ENCODE data around the gene DTNA. TPM values are rescaled to one million over a fixed set of nuclear protein-coding genes. Genes with fewer than 3 reads are reported as not detected.
"Not testable (repeated sequence)": the region's sequence is repeated elsewhere in the genome, so short reads cannot be mapped to it uniquely, and the experiment has no call there.

DTNA gene
- total RNA-seq, 2 donors from 2014 or later: 1.4 TPM; not detected in 1

DNA sequence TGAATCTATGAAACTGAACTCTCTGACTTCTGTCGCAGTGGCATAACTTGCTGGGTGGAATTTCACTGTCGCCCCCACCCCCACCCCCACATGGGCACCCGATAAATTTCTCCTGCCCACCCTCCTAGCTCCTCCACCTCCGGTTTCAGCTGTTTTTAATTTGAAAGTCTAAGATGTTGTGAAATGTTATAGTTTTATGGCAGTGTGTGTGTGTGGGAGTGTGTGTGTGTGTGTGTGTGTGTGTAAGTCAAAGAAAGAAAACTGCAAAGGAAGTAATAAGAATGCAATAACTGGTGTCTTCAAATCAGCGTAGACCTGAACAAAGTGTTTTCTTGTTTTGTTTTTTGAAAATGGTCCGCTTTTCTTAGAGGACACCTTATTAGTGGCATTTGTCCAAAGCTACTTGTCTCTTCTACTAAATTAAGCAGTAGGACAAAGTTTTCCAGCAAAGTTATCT is 388 bp downstream of the DTNA start:
- H3K36me3 Mint-ChIP-seq: no peaks in the 10 kb centered on the region
- H3K9me3 Mint-ChIP-seq: no peaks in the 10 kb centered on the region
- ATAC-seq: no peak
- no peak overlapping the region for H3K27ac Mint-ChIP-seq
- no peak for DNase-seq (ENCODE audit: low spot score in 2 of 2)

- no peak for DNase-seq (ENCODE audit: low spot score in 2 of 2)
- no peaks in the 10 kb centered on the region for H3K9me3 Mint-ChIP-seq
- no peaks in the 10 kb centered on the region for H3K36me3 Mint-ChIP-seq
- no peak overlapping the region for H3K27ac Mint-ChIP-seq
- ATAC-seq: no peak
Observed at GRCh38 chr18:34710934-34711333, 836 bp downstream of the DTNA start.

- not testable (repeated sequence) for H3K36me3 Mint-ChIP-seq; H3K9me3 Mint-ChIP-seq; H3K27ac Mint-ChIP-seq; ATAC-seq; DNase-seq (ENCODE audit: low spot score in 2 of 2)
Observed at GRCh38 chr18:34716111-34716510, 6.0 kb downstream of the DTNA start.

- Mint-ChIP-seq H3K36me3 (no peaks in the 10 kb centered on the region), H3K27ac (no peak overlapping the region), H3K9me3 (peaks cover 0 to 4% of the 10 kb centered on the region in 2 donors)
- no peak for ATAC-seq
- no peak for DNase-seq (ENCODE audit: low spot score in 2 of 2)
Observed at GRCh38 chr18:34718610-34719009, 8.5 kb downstream of the DTNA start.

GRCh38 chr18:34720220-34720619 is 10.1 kb downstream of the DTNA start:
- ATAC-seq: no peak
- DNase-seq (ENCODE audit: low spot score in 2 of 2): no peak
- peaks cover 0 to 4% of the 10 kb centered on the region in 2 donors for H3K9me3 Mint-ChIP-seq
- H3K27ac Mint-ChIP-seq: no peak overlapping the region
- no peaks in the 10 kb centered on the region for H3K36me3 Mint-ChIP-seq

- no peak for ATAC-seq
- Mint-ChIP-seq H3K36me3 (no peaks in the 10 kb centered on the region), H3K9me3 (no peaks in the 10 kb centered on the region), H3K27ac (no peak overlapping the region)
- DNase-seq (ENCODE audit: low spot score in 2 of 2): no peak
Observed at GRCh38 chr18:34723143-34723542, 13.0 kb downstream of the DTNA start.

DNA sequence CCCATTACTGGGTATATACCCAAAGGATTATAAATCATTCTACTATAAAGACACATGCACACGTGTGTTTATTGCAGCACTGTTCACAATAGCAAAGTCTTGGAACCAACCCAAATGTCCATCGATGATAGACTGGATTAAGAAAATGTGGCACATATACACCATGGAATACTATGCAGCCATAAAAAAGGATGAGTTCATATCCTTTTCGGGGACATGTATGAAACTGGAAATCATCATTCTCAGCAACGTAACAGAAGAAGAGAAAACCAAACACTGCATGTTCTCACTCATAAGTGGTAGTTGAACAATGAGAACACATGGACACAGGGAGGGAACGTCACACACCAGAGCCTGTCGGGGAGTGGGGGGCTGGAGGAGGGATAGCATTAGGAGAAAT is 15.6 kb downstream of the DTNA start:
- H3K36me3 Mint-ChIP-seq; DNase-seq (ENCODE audit: low spot score in 2 of 2); H3K27ac Mint-ChIP-seq; H3K9me3 Mint-ChIP-seq; ATAC-seq: not testable (repeated sequence)

- no peak for ATAC-seq
- no peaks in the 10 kb centered on the region for H3K9me3 Mint-ChIP-seq
- no peak overlapping the region for H3K27ac Mint-ChIP-seq
- H3K36me3 Mint-ChIP-seq: no peaks in the 10 kb centered on the region
- DNase-seq (ENCODE audit: low spot score in 2 of 2): no peak
Observed at GRCh38 chr18:34726286-34727004, 16.3 kb downstream of the DTNA start.

DNA sequence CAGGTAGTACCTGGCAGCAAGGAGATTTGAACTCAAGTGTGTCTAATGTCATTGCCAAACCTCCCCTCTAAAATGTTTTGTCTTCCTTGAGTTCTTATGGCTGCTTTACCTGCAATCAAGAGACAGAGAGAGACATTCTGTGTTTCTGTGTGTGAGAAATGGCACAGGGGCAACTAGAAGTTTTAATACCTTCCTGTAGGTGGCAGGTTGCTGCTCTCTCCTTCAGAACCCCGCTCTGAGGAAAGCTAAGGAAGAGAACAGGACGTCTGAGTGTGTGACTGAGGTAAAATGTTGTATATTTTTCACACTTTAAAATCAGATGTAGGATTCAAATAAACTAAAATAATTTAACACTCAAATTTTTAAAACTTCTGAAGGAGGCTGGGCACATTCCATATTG is 19.2 kb downstream of the DTNA start:
- peak in 1 of 2 donors; percentile 37 for ATAC-seq
- H3K36me3 Mint-ChIP-seq: no peaks in the 10 kb centered on the region

DNA sequence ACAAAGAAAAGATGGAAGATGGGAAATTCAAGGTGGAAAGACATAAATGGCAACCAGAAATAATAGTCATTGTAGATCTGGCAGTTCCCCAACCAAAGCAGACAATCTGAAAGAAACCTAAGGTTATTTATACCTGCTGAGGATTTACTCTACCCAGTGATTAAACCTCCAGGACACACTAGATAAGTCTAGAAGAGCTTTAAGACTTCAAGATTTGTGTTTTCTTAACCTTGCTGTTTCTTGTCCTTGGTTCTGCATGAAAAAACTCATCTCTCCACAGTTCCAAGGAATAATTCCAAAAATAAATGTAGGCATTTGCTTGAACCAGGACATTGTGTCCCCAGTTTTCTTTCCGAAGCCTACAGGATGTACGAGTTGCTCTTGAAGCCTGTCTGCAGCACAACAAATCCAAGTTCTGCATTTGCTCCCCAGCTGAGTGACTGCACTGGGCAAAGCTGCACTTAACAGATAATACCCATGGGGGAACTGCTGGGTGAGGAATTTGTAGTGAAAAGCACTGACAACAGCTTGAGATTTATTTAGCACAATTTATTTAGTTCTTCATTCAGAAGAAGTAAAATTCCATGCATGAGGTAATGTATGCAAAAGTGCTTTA is 19.8 kb downstream of the DTNA start:
- ATAC-seq: no peak
- DNase-seq (ENCODE audit: low spot score in 2 of 2): no peak
- Mint-ChIP-seq H3K36me3 (no peaks in the 10 kb centered on the region), H3K9me3 (no peaks in the 10 kb centered on the region), H3K27ac (no peak overlapping the region)

More for the DNA sequence above, 19.2 kb downstream of the DTNA start:
- no peak for DNase-seq (ENCODE audit: low spot score in 2 of 2)
- Mint-ChIP-seq H3K27ac (no peak overlapping the region), H3K9me3 (no peaks in the 10 kb centered on the region)

- Mint-ChIP-seq H3K27ac (no peak overlapping the region), H3K36me3 (no peaks in the 10 kb centered on the region), H3K9me3 (no peaks in the 10 kb centered on the region)
- no peak for DNase-seq (ENCODE audit: low spot score in 2 of 2)
- ATAC-seq: no peak
Observed at GRCh38 chr18:34730774-34731173, 20.7 kb downstream of the DTNA start.

GRCh38 chr18:34734056-34734455 is 24.0 kb downstream of the DTNA start:
- ATAC-seq: no peak
- Mint-ChIP-seq H3K27ac (no peak overlapping the region), H3K9me3 (no peaks in the 10 kb centered on the region), H3K36me3 (no peaks in the 10 kb centered on the region)
- no peak for DNase-seq (ENCODE audit: low spot score in 2 of 2)

DNA sequence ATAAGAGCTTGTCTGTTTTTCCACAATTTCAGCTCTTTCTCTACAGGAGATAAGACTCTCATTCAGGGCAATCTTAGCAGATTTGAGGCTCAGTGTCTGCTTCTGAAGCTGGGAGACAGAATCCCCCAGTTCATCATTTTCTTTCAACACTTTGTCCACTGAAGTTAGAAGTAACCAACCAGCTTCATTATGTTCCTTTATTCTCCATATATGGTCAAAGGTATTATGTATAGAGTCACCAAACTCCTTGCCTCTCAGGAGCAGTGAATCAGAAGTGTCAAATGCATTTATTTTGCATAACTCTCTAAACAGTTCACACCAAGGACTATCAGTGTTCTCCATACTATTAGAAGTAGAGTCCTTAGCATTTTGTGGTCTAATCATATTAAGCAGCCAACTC is 24.4 kb downstream of the DTNA start:
- H3K27ac Mint-ChIP-seq; H3K36me3 Mint-ChIP-seq; H3K9me3 Mint-ChIP-seq; ATAC-seq; DNase-seq (ENCODE audit: low spot score in 2 of 2): not testable (repeated sequence)

DNA sequence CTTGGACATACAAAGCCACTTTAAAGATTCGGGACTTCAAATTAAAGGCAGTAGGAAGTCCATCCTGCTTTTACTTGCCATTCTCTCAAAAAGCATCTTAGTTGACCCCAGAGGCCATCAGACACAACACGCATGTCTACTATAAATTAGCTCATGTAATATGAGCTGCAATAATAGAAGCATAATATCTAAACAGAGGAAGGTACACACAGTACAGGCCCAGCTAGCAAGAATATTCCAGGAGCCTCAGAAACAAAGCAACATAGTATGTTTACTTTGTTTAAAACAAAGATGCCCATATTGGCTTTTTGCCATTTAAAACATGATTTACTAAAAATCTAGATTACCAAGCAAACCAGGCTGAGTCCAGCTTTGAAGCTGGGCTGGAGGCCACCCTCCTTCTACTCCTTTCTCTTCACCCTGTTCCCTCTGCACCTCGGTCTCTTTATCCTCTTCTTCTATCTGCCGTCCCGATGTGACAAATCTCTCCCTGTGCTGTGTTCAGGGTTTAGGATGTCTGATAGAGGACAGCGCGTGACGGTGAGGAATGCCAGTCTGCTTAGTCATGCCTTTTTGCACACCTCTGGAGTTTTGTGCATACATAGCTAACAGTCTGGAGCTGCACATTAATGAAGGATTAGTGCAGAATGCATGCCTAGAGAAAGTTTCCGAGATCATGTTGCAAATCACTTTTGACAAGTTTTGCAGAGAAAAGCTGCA is 28.2 kb downstream of the DTNA start:
- no peak overlapping the region for H3K27ac Mint-ChIP-seq
- DNase-seq (ENCODE audit: low spot score in 2 of 2): no peak
- ATAC-seq: no peak
- H3K36me3 Mint-ChIP-seq: no peaks in the 10 kb centered on the region
- no peaks in the 10 kb centered on the region for H3K9me3 Mint-ChIP-seq

GRCh38 chr18:34740101-34740500 is 30.0 kb downstream of the DTNA start:
- no peak overlapping the region for H3K27ac Mint-ChIP-seq
- no peak for ATAC-seq
- no peaks in the 10 kb centered on the region for H3K36me3 Mint-ChIP-seq
- no peak for DNase-seq (ENCODE audit: low spot score in 2 of 2)
- no peaks in the 10 kb centered on the region for H3K9me3 Mint-ChIP-seq

DNA sequence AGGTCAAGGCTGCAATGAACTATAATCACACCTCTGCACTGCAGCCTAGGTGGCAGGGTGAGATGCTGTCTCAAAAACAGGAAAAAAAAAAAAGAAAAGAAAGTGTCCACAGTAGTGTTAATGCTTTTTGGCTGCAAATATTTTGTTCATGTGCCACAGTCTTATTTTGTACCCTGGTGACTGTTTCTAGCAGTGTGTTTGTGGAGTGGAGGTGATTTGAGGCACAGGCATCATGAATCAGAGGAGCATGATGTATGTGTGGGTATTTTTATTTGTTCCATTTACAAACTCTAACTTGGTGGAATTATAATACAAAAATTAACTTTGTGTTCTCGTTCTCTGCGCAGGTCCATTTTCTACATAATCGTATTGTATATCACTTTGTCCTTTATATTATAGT is 30.6 kb downstream of the DTNA start:
- no peaks in the 10 kb centered on the region for H3K36me3 Mint-ChIP-seq
- no peak overlapping the region for H3K27ac Mint-ChIP-seq
- no peak for ATAC-seq
- no peaks in the 10 kb centered on the region for H3K9me3 Mint-ChIP-seq
- DNase-seq (ENCODE audit: low spot score in 2 of 2): no peak

GRCh38 chr18:34741401-34741800 is 31.3 kb downstream of the DTNA start:
- H3K9me3 Mint-ChIP-seq: no peaks in the 10 kb centered on the region
- no peak for ATAC-seq
- H3K27ac Mint-ChIP-seq: no peak overlapping the region
- no peak for DNase-seq (ENCODE audit: low spot score in 2 of 2)
- H3K36me3 Mint-ChIP-seq: no peaks in the 10 kb centered on the region
